ENCODE data around the gene ACP4. TPM values are rescaled to one million over a fixed set of nuclear protein-coding genes. Genes with fewer than 3 reads are reported as not detected.
"Not testable (repeated sequence)": the region's sequence is repeated elsewhere in the genome, so short reads cannot be mapped to it uniquely, and the experiment has no call there.

ACP4 gene
- polyA plus RNA-seq, 12 donors = 0.28 to 0.29 TPM; not detected in 10

DNA sequence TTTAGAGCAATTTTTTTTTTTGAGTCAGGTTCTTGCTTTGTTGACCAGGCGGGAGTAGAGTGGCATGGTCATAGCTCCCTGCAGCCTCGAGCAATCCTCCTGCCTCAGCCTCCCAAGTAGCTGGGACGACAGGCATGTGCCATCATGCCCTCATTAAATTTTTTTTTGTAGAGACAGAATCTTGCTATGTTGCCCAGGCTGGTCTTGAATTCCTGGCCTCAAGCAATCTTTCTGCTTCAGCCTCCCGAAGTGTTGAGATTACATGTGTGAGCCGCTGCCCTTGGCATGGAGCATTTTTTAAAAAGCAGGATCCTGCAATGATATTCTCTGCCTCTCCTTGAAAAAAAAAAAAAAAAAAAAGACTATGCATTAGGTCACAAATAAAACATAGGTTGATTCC is 14.1 kb upstream of the ACP4 start:
- no peak for DNase-seq

DNA sequence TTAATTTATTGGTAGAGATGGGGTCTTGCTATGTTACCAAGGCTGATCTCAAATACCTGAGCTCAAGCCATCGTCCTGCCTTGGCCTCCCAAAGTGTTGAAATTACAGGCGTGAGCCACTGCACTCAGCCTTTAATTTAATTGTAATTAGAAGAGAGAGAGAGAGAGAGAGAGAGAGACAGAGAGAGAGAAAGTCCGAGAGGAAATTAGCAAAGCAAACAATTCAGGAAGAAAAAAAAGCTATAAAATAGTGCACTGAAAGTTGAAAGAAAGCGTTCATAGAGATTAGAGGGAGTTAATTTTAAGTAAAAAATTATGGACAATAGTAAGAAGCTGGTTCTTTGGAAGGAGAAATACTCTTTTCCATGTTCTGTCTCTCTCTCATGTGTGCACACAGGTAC is 13.0 kb upstream of the ACP4 start:
- DNase-seq = no peak

DNA sequence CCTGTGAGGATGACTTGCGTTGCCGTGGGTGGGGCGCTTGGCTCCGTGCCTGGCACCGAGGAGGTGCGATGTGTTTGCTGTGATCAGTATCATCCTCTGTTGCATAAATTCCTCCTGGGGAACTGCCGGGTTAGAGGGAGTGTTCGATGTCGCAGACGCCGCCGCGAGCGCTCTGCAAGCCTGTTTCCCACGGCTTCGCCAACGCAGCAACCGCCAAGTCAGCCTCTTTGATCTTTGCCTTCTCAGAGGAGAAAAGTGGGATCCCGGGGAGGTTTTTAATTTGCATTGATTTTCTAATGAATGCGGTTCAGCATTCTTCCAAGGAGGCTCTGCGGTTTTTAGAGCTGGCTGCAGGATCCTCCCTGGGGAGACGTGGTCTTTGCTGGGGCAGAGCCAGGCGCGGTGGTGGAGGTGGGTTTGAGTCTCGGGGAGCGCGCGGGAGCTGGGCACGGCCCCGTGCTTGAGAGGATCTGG is 12.3 kb upstream of the ACP4 start:
- DNase-seq = no peak

- no peak for DNase-seq
Measured at GRCh38 chr19:50778906-50779430, 11.2 kb upstream of the ACP4 start.

- DNase-seq = no peak
Measured at GRCh38 chr19:50779504-50780457, 10.4 kb upstream of the ACP4 start.

GRCh38 chr19:50780753-50781435 is 9.3 kb upstream of the ACP4 start:
- DNase-seq = no peak

DNA sequence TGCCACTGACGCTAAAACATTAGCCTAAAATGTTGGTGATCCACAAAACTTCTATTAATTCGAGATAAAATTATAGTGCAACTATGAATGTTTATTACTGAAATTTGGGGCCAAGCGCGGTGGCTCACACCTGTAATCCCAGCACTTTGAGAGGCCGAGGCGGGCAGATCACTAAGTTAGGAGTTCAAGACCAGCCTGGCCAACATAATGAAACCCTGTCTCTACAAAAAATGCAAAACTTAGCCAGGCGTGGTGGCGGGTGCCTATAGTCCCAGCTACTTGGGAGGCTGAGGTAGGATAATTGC is 6.4 kb upstream of the ACP4 start:
- DNase-seq = not testable (repeated sequence)

DNA sequence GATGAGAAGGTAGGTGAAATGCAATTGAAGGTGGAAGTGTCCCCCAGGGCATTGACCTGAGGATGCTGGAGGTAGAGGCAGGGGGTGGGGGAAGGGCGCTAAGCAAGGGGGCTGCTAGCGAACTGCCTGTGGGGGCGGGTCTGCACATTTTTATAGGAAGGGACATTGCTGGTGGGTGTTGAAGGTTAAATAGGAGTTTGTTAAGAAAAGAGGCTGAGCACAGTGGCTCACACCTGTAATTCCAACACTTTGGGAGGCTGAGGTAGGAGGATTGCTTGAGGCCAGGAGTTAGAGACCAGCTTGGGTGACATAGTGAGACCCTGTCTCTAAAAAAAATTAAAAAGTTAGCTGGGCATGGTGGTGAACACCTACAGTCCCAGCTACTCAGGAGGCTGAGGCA is 5.5 kb upstream of the ACP4 start:
- DNase-seq = no peak

- no peak for DNase-seq
Measured at GRCh38 chr19:50785329-50785728, 4.9 kb upstream of the ACP4 start.

DNA sequence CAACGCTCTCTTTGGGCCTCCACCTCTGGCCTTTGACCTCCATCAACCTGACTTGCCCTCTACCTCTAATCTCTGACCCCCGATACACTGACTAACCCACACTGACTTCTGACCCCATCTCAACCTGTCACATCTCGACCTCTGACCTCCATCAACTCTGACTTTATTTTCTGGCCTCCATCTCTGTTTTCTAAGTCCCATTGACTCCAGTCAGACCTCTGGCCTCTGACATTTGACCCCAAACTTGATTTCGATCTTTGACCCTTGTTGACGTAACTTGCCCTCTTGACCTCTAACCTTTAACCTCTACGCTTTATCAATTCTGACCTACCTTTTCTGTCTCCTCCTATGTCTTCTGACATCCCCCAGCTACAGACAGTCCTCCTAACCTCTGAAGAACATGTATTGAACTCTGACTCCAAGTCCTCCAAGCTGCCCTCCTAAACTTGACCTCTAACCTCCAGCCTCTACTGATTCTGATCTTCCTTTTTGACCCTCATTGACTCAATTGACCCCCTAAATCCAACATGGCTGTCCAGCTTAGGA is 780 bp downstream of the ACP4 start:
- DNase-seq = no peak

GRCh38 chr19:50791594-50792271 is 1.5 kb downstream of the ACP4 start:
- no peak for DNase-seq

GRCh38 chr19:50792272-50793250 is 2.3 kb downstream of the ACP4 start:
- no peak for DNase-seq

- no peak for DNase-seq
Measured at GRCh38 chr19:50793558-50794065, 3.4 kb downstream of the ACP4 start.

DNA sequence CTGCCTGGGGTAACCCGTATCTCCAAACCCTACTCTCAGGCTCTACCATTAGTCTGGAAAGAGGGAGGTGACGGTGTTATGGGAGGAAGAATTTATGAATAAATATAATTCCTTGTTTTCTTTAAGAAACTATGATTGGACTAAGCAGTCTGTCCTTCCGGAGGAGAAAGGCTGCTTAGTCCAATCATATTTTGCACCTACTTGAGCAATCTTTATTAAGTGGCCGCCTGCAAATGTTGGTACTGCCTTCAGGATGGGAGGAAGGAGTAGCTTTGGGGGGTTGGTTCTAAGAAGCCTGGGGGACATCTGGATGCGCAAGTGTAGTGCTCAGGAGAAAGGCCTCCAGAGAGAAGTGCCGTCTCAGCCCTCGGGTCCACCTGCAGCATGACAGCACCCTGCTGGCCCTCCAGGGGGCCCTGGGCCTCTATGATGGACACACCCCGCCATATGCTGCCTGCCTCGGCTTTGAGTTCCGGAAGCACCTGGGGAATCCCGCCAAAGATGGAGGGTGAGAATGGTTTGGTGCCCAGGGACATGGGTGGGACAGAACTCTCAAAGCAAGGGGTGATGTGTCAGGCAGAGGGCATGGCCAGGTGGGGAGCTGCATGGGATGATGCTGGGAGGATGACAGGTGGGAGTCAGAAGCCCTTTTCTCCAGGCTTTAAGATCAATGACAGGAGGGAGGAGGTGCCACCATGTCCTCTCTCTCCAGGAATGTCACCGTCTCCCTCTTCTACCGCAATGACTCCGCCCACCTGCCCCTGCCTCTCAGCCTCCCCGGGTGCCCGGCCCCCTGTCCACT is 4.1 kb downstream of the ACP4 start:
- DNase-seq = no peak

GRCh38 chr19:50794876-50795663 is 4.9 kb downstream of the ACP4 start:
- DNase-seq = no peak

- DNase-seq = no peak
Measured at GRCh38 chr19:50795664-50796073, 5.5 kb downstream of the ACP4 start.

DNA sequence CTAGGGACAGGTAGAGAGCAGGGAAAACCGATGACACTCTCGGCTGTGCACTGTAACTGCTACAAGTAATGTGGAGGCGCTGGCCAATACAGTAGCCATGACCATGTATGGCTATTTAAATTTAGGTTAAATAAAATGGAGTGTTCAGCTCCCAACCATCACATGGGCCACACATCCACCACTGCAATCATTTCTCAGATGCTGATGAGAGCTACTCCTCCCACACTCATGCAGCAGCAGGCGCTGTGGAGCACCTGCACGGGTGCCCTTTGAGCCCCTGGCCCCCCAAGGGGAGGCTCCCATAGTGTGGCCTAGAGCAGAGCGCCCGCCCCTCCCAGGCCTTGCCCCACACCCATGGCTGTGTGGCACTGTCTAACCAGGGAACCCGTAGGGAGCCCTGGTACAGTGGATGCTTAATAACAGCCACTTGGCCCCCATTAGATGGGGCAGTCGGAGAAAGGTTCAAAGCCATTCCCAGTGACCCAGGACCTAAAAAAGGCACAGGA is 6.0 kb downstream of the ACP4 start:
- DNase-seq = no peak

- no peak for DNase-seq
Measured at GRCh38 chr19:50796634-50797428, 6.6 kb downstream of the ACP4 start.

Data from muscle of arm (tissue), 12 donors.